ENCODE measurements around the gene BBS9.

DNA sequence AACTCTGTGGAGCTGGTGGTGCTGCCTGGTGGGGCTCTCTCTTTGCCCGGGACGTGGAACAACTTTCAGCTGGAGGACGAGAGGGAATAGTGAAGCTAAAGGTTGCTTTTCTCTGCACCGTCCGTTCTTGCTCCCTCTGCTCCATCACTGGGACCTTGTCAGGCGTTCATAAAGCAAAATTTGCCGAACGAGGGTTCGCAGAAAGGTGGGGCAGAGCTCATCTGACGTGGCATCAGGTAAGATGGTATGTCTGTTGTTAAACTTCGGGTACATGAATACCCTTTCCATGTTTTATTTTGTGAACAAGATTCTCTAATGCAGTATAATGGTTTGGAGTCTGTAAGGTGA, 416 bp downstream of the BBS9 start:
- TF ChIP-seq, protein P1, sequence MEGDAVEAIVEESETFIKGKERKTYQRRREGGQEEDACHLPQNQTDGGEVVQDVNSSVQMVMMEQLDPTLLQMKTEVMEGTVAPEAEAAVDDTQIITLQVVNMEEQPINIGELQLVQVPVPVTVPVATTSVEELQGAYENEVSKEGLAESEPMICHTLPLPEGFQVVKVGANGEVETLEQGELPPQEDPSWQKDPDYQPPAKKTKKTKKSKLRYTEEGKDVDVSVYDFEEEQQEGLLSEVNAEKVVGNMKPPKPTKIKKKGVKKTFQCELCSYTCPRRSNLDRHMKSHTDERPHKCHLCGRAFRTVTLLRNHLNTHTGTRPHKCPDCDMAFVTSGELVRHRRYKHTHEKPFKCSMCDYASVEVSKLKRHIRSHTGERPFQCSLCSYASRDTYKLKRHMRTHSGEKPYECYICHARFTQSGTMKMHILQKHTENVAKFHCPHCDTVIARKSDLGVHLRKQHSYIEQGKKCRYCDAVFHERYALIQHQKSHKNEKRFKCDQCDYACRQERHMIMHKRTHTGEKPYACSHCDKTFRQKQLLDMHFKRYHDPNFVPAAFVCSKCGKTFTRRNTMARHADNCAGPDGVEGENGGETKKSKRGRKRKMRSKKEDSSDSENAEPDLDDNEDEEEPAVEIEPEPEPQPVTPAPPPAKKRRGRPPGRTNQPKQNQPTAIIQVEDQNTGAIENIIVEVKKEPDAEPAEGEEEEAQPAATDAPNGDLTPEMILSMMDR (IDR thresholded peaks at IDR 0.05) = no peak
- no peak for TF ChIP-seq POLR2A (IDR thresholded peaks at IDR 0.05)

All from right lobe of liver (tissue), 4 donors.